Fibroblast of villous mesenchyme (primary cell): ENCODE results near the gene PCSK9. TPM values are rescaled to one million over a fixed set of nuclear protein-coding genes. Genes with fewer than 3 reads are reported as not detected.

Experiments
- DNase-seq: peaks from one replicate; pipeline ENCODE4 v3.0.0-alpha.2; 2010; ENCODE audit warnings: low read depth
- H3K4me3 ChIP-seq: 2 replicates; pipeline ENCODE4 v1.5.1; 2011; ENCODE audit warnings: low read depth, mild to moderate bottlenecking, low read length
- total RNA-seq: library from RNA; depleted of rRNA; stranded (reverse); fragments of >200 nt; gene quantifications from 2 replicates; pipeline ENCODE4 v1.2.3, GENCODE V29; 2012
- TF ChIP-seq, protein P1 (sequence below): IDR thresholded peaks from 2 replicates; pipeline ENCODE4 v1.5.1; 2012; ENCODE audit warnings: low read depth, mild to moderate bottlenecking, low read length; ENCODE audit not compliant: insufficient read depth

Gene PCSK9
- 2.6 and 9.1 TPM in 2 replicates for total RNA-seq

DNA sequence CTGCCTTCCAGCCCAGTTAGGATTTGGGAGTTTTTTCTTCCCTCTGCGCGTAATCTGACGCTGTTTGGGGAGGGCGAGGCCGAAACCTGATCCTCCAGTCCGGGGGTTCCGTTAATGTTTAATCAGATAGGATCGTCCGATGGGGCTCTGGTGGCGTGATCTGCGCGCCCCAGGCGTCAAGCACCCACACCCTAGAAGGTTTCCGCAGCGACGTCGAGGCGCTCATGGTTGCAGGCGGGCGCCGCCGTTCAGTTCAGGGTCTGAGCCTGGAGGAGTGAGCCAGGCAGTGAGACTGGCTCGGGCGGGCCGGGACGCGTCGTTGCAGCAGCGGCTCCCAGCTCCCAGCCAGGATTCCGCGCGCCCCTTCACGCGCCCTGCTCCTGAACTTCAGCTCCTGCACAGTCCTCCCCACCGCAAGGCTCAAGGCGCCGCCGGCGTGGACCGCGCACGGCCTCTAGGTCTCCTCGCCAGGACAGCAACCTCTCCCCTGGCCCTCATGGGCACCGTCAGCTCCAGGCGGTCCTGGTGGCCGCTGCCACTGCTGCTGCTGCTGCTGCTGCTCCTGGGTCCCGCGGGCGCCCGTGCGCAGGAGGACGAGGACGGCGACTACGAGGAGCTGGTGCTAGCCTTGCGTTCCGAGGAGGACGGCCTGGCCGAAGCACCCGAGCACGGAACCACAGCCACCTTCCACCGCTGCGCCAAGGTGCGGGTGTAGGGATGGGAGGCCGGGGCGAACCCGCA, at the start of gene PCSK9:
Gene PCSK9 (plus strand): TSS at position 207 of the 741 bp plus-strand sequence. CDS start 290 bp downstream, at position 497.
- H3K4me3 ChIP-seq, result peak within 1 kb of the TSS; percentile 30
- DNase-seq, result peak; percentile 21
- TF ChIP-seq, protein P1, sequence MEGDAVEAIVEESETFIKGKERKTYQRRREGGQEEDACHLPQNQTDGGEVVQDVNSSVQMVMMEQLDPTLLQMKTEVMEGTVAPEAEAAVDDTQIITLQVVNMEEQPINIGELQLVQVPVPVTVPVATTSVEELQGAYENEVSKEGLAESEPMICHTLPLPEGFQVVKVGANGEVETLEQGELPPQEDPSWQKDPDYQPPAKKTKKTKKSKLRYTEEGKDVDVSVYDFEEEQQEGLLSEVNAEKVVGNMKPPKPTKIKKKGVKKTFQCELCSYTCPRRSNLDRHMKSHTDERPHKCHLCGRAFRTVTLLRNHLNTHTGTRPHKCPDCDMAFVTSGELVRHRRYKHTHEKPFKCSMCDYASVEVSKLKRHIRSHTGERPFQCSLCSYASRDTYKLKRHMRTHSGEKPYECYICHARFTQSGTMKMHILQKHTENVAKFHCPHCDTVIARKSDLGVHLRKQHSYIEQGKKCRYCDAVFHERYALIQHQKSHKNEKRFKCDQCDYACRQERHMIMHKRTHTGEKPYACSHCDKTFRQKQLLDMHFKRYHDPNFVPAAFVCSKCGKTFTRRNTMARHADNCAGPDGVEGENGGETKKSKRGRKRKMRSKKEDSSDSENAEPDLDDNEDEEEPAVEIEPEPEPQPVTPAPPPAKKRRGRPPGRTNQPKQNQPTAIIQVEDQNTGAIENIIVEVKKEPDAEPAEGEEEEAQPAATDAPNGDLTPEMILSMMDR, result no peak

DNA sequence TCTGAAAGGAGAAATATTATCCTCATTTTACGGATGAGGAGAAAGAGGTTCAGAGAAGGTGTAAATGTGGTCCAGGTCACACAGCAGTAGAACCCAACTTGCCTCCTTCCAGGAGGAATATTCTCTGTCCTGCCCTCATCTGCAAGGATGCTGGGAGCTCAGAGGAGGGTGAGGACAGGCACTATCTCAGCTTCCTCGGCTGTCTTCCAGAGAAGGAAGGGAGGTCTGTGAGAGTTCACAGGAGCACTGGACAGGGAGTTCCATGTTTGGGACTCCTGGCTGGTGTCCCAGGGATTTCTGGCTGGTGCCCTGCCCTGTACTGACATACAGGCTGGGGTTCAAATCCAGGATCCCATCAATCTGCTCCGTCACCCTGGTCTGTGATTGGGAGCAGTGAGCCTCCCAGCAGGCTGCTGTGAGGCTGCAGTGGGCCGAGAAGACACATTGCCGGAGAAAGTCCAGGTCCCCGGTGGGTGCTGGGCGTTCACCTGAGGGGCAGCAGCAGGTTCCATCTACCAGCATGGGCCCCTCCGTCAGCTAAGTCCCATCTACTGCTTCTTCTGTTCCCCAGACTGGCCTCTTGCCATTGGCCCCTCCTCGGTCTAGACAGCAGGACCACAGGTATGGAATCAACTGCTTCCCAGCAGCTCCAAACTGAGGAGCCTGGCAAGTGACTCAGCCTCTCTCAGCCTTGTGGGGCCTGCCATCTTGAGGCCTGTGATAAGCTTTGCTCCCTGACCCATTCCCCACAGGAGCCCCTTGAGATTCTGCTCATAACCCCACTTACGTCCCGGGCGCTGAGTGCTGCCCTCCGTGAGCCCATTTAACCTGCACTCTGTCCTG, 49.2 kb upstream of the PCSK9 start:
- no peak overlapping the region for H3K4me3 ChIP-seq
- TF ChIP-seq, protein P1, result no peak
- no peak for DNase-seq

DNA sequence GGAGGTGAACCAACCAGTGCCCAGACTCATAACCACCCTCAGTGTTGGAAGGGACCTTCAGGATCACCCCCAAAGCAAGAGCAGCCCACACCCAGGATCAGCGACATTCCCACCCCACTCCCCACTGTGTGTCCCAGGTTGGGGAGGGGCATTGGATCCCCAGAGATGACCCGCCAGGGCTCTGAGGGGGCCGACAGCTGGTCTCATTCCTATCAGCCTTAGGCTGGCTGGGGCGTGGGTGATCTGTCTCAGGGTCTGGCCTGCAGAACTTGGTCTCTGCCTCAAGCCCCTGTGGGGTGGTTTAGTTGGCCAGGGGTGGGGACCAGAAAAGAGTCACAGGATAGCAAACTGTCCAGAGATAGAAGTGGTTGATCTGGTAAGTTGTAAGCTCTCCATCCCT, 48.4 kb upstream of the PCSK9 start:
- TF ChIP-seq, protein P1, result no peak
- no peak for DNase-seq
- H3K4me3 ChIP-seq, result no peak overlapping the region

DNA sequence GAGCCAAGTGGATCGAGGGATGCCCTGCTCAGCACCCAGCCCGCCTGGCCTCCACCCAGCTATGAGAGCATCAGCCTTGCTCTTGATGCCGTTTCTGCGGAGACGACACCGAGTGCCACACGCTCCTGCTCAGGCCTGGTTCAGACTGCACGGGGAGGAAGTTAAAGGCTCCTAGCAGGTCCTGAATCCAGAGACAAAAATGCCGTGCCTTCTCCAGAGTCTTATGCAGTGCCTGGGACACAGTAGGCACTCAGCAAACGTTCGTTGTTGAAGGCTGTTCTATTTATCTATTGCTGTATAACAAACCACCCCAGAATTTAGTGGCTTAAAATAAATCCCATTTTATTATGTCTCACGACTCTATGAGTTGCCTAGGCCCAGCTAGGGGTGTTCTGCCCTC, 47.4 kb upstream of the PCSK9 start:
- DNase-seq, result no peak
- H3K4me3 ChIP-seq, result no peak overlapping the region
- TF ChIP-seq, protein P1, result no peak

DNA sequence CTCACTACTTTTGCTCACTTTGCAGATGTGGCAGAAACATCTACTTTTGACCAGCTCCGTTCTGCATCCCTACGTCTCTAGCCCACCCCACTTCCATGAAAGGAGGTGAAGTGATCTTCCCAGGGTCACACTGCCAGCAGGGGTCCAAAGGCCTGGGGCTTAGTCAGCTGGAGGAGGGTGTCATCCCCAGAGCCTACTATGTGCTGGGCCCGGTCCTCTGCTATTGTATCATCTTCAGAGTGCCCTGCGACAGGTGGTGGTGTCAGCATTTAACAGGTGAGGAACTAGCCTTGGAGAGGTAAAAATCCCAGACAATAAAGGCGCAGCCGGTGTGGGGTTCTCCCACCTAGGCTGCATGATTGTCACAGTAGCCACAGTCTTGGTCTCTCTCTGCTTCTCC, 46.2 kb upstream of the PCSK9 start:
- no peak for DNase-seq
- TF ChIP-seq, protein P1, result no peak
- H3K4me3 ChIP-seq, result no peak overlapping the region

DNA sequence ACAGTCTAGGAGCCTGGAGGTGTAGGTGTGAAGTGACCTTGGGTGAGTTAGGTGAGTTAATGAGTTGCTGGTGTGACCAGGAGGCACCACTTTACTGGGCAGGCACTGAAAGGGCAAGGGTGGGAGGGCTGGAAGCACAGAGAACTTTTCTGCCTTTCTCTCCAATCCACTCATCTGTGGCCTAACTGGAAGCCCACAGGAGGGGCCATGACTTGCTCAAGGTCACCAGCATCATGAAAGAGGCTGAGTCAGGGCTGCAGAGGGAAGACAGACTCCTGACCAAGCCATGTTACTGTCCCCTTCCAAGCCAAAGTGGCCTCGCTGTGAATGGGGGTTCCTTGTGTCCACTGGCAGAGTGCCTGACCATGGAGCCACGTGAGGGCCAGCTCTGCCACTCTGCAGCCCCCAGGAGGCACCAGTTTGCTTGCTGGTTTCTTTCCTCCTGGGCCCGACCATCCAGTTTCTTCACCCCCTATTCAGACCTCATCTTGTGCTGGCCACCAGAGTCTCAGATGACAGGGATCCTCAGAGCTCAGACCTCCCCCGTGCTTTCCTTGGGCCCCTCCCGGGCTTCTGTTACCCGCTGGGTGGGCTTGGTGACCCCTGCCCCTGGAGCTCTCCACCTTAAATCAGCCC, 44.9 kb upstream of the PCSK9 start:
- DNase-seq, result no peak
- TF ChIP-seq, protein P1, result no peak
- H3K4me3 ChIP-seq, result no peak overlapping the region
